ENCODE measurements around the gene AGRP. TPM values are rescaled to one million over a fixed set of nuclear protein-coding genes. Genes with fewer than 3 reads are reported as not detected.
"Not testable (repeated sequence)": the region's sequence is repeated elsewhere in the genome, so short reads cannot be mapped to it uniquely, and the experiment has no call there.

AGRP gene
- total and polyA plus RNA-seq, 9 donors = not detected

DNA sequence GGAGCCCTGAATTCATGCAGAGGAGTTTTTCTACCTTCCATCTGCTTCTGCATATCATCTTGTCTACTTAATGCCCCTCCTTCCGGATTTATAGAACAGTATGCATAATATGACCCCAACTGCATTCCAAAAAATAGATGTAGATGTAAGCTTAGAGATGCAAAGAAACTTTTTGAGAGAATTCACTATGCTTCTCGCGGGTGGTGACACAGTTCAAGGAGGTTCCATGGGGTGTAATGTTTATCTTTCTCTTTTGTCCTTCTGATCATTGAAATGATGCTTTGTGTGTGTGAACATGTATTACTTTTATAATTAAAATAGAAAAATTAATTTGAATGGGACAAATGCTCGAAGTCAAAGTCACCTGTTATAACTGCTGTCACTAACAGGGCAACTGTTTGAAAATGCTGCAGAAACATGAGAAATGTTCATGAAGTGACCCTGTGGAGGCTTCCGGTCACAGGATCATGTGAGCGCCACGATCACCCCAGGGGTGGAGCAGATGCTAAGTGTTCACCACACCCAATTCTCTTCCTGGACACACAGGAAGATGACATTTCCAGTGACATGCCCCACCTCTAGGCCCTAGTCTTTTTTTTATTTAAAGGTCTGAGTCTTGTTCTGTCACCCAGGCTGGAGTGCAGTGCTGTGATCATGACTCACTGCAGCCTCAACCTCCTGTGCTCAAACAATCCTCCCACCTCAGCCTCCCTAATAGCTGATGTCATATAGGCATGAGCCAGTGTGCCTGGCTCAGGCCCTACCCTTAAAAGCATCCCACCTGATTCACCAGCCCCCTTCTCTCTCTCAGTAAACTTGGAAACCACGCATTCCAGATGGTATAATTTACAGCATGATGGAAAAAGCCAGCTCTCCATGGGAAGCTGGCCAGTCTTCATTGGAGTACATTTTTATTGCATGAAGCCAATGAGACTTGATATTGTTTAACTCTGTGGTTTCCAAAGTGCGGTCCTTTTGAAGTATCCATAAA, 21.0 kb upstream of the AGRP start:
- H3K9me3 ChIP-seq (replicated peaks; ENCODE audit: control insufficient read depth, low read depth, low read length) = no peaks in the 10 kb centered on the region

DNA sequence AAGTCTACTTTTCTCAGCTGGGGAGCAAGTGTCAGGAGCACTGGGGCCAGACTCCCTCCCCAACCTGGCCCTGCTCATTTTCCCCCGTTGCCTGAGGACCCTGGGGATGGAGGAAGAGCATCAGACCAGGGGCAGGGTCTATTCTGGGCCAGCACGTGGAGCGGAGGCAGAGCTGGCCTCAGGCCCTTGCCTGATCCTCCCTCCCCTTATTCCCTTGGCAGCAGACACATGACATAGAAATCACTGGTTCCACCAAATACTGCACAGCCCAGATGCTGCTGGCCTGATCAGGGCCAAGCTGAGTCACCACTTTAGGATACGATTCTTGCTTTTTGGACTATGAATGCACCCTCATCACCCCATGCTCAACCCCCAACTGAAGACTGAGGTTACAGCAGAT, 15.8 kb upstream of the AGRP start:
- Histone ChIP-seq H3K27me3 (ENCODE audit: control insufficient read depth, insufficient read depth, low read length) (no peaks in the 10 kb centered on the region), H3K27ac (ENCODE audit: low read length) (no peak overlapping the region), H3K36me3 (ENCODE audit: control insufficient read depth, insufficient read depth, low read length) (peaks cover 3% of the 10 kb centered on the region), H3K4me3 (ENCODE audit: low read length) (no peak overlapping the region), H3K9me3 (replicated peaks; ENCODE audit: control insufficient read depth, low read depth, low read length) (no peaks in the 10 kb centered on the region), H3K4me1 (ENCODE audit: control insufficient read depth, insufficient read depth, low read length) (peaks cover 8% of the 10 kb centered on the region)
- 9% methylated on average over 4 of the region's 4 CpGs for WGBS (ENCODE audit: insufficient coverage)
- DNase-seq = peak; percentile 79

More for the DNA sequence above, 21.0 kb upstream of the AGRP start:
- Histone ChIP-seq H3K27ac (ENCODE audit: low read length) (peak overlapping the region; percentile 29), H3K36me3 (ENCODE audit: control insufficient read depth, insufficient read depth, low read length) (no peaks in the 10 kb centered on the region), H3K4me1 (ENCODE audit: control insufficient read depth, insufficient read depth, low read length) (peaks cover 9% of the 10 kb centered on the region), H3K4me3 (ENCODE audit: low read length) (no peak overlapping the region), H3K27me3 (ENCODE audit: control insufficient read depth, insufficient read depth, low read length) (no peaks in the 10 kb centered on the region)
- peak; percentile 56 for DNase-seq
- WGBS (ENCODE audit: insufficient coverage) = 95% methylated on average over 2 of the region's 9 CpGs

GRCh38 chr16:67490335-67491096, 7.2 kb upstream of the AGRP start:
- Histone ChIP-seq H3K36me3 (ENCODE audit: control insufficient read depth, insufficient read depth, low read length) (peaks cover 10% of the 10 kb centered on the region), H3K27ac (ENCODE audit: low read length) (peak overlapping the region; percentile 7), H3K9me3 (replicated peaks; ENCODE audit: control insufficient read depth, low read depth, low read length) (no peaks in the 10 kb centered on the region), H3K4me3 (ENCODE audit: low read length) (no peak overlapping the region), H3K4me1 (ENCODE audit: control insufficient read depth, insufficient read depth, low read length) (peaks cover 4% of the 10 kb centered on the region), H3K27me3 (ENCODE audit: control insufficient read depth, insufficient read depth, low read length) (no peaks in the 10 kb centered on the region)
- 94% methylated on average over 3 of the region's 8 CpGs for WGBS (ENCODE audit: insufficient coverage)
- peak; percentile 28 for DNase-seq

- Histone ChIP-seq H3K27ac (ENCODE audit: low read length) (peak overlapping the region; percentile 9), H3K4me3 (ENCODE audit: low read length) (no peak overlapping the region), H3K4me1 (ENCODE audit: control insufficient read depth, insufficient read depth, low read length) (peaks cover 4% of the 10 kb centered on the region), H3K36me3 (ENCODE audit: control insufficient read depth, insufficient read depth, low read length) (peaks cover 13% of the 10 kb centered on the region), H3K9me3 (replicated peaks; ENCODE audit: control insufficient read depth, low read depth, low read length) (no peaks in the 10 kb centered on the region), H3K27me3 (ENCODE audit: control insufficient read depth, insufficient read depth, low read length) (no peaks in the 10 kb centered on the region)
- WGBS (ENCODE audit: insufficient coverage) = 24% methylated on average over 2 of the region's 4 CpGs
- no peak for DNase-seq
Observed at GRCh38 chr16:67489401-67490083, 6.2 kb upstream of the AGRP start.

GRCh38 chr16:67487561-67487960, 4.2 kb upstream of the AGRP start:
- H3K36me3 ChIP-seq (ENCODE audit: control insufficient read depth, insufficient read depth, low read length) = peaks cover 17% of the 10 kb centered on the region
- DNase-seq; H3K4me3 ChIP-seq (ENCODE audit: low read length); H3K4me1 ChIP-seq (ENCODE audit: control insufficient read depth, insufficient read depth, low read length); H3K27me3 ChIP-seq (ENCODE audit: control insufficient read depth, insufficient read depth, low read length); H3K27ac ChIP-seq (ENCODE audit: low read length); H3K9me3 ChIP-seq (replicated peaks; ENCODE audit: control insufficient read depth, low read depth, low read length): not testable (repeated sequence)
- WGBS (ENCODE audit: insufficient coverage) = no CpG with 5 or more reads among the region's 4 CpGs

- DNase-seq = no peak
- WGBS (ENCODE audit: insufficient coverage) = 90% methylated on average over 2 of the region's 3 CpGs
- Histone ChIP-seq H3K4me3 (ENCODE audit: low read length) (no peak overlapping the region), H3K27ac (ENCODE audit: low read length) (no peak overlapping the region), H3K36me3 (ENCODE audit: control insufficient read depth, insufficient read depth, low read length) (peaks cover 17% of the 10 kb centered on the region), H3K4me1 (ENCODE audit: control insufficient read depth, insufficient read depth, low read length) (peaks cover 16% of the 10 kb centered on the region), H3K27me3 (ENCODE audit: control insufficient read depth, insufficient read depth, low read length) (no peaks in the 10 kb centered on the region), H3K9me3 (replicated peaks; ENCODE audit: control insufficient read depth, low read depth, low read length) (no peaks in the 10 kb centered on the region)
Observed at GRCh38 chr16:67486805-67487204, 3.5 kb upstream of the AGRP start.

GRCh38 chr16:67483731-67484525, 581 bp upstream of the AGRP start:
- Histone ChIP-seq H3K4me3 (ENCODE audit: low read length) (no peak overlapping the region), H3K4me1 (ENCODE audit: control insufficient read depth, insufficient read depth, low read length) (peaks cover 26% of the 10 kb centered on the region), H3K27me3 (ENCODE audit: control insufficient read depth, insufficient read depth, low read length) (no peaks in the 10 kb centered on the region), H3K36me3 (ENCODE audit: control insufficient read depth, insufficient read depth, low read length) (peaks cover 11% of the 10 kb centered on the region), H3K9me3 (replicated peaks; ENCODE audit: control insufficient read depth, low read depth, low read length) (no peaks in the 10 kb centered on the region), H3K27ac (ENCODE audit: low read length) (no peak overlapping the region)
- WGBS (ENCODE audit: insufficient coverage) = 87% methylated on average over 10 of the region's 12 CpGs
- no peak for DNase-seq

- H3K4me3 ChIP-seq (ENCODE audit: low read length) = peak overlapping the region; percentile 94
- peak overlapping the region; percentile 92 for H3K27ac ChIP-seq (ENCODE audit: low read length)
- peaks cover 29% of the 10 kb centered on the region for H3K4me1 ChIP-seq (ENCODE audit: control insufficient read depth, insufficient read depth, low read length)
- no peak for DNase-seq
- H3K27me3 ChIP-seq (ENCODE audit: control insufficient read depth, insufficient read depth, low read length) = no peaks in the 10 kb centered on the region
- 77% methylated on average over 20 of the region's 25 CpGs for WGBS (ENCODE audit: insufficient coverage)
- peaks cover 11% of the 10 kb centered on the region for H3K36me3 ChIP-seq (ENCODE audit: control insufficient read depth, insufficient read depth, low read length)
- H3K9me3 ChIP-seq (replicated peaks; ENCODE audit: control insufficient read depth, low read depth, low read length) = no peaks in the 10 kb centered on the region
Observed at GRCh38 chr16:67482233-67482924, 968 bp downstream of the AGRP start.

Measured in muscle of leg (tissue), 11 donors.